ENCODE results near the gene PCCA.

PCCA gene

DNA sequence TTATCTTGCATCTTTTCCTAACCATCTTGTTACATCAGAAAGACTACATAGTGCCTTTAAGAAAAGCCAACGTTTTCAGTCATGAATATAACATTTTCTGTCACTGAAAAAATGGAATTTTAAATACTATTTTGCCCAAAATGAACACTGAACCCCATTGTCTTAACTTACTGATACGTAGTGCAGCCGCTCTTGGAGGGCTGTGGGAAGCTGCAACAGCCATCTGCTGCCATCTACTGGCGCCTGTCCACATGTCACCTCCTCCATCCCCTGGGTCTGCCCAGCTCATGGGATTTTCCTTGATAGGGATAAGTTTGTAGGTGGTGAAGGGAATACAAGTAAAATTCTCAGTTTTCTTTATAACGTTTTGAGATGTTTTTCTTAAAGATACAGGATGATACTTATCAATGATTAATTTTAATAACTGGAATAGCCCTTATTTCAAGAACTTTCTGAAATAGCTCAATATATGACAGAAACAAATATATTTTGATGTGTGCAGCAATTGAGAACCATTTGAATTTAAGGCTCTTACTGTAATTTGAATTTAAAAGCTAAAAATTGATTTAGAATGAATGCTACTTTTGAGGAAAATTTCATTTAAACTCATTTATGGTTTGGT is 426.0 kb downstream of the PCCA start:
- H3K27me3 ChIP-seq: no peaks in the 10 kb centered on the region
- H3K36me3 ChIP-seq: no peaks in the 10 kb centered on the region
- H3K9me3 ChIP-seq: no peaks in the 10 kb centered on the region
- peaks cover 57% of the 10 kb centered on the region in 2 experiments for H3K4me1 ChIP-seq (ENCODE audit: control insufficient read depth in 1 of 2, insufficient read depth in 1 of 2, low read depth in 1 of 2, low read length in 1 of 2)
- TF ChIP-seq, protein P1, sequence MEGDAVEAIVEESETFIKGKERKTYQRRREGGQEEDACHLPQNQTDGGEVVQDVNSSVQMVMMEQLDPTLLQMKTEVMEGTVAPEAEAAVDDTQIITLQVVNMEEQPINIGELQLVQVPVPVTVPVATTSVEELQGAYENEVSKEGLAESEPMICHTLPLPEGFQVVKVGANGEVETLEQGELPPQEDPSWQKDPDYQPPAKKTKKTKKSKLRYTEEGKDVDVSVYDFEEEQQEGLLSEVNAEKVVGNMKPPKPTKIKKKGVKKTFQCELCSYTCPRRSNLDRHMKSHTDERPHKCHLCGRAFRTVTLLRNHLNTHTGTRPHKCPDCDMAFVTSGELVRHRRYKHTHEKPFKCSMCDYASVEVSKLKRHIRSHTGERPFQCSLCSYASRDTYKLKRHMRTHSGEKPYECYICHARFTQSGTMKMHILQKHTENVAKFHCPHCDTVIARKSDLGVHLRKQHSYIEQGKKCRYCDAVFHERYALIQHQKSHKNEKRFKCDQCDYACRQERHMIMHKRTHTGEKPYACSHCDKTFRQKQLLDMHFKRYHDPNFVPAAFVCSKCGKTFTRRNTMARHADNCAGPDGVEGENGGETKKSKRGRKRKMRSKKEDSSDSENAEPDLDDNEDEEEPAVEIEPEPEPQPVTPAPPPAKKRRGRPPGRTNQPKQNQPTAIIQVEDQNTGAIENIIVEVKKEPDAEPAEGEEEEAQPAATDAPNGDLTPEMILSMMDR (IDR thresholded peaks at IDR 0.05): peak; percentile 88
- H3K4me3 ChIP-seq (ENCODE audit: low read depth in 1 of 2, low read length in 1 of 2): no peak overlapping the region
- H3K27ac ChIP-seq: peak overlapping the region; percentile 88

DNA sequence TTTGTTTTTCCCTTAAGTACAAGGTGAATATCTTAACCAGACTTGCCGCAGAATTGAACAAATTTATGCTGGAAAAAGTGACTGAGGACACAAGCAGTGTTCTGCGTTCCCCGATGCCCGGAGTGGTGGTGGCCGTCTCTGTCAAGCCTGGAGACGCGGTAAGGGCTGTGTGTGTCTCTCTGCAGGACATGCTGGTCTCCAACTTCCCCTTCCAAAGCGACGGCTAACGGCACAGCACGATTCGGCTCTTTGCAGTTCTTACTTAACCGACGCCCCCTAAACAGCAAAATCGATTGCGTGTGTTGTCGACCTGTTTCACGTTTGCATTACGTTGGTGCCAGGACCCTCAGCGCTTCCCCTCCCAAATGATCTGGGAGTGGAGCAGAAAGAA is 426.5 kb downstream of the PCCA start:
- Histone ChIP-seq H3K36me3 (no peaks in the 10 kb centered on the region), H3K9me3 (no peaks in the 10 kb centered on the region), H3K4me3 (ENCODE audit: low read depth in 1 of 2, low read length in 1 of 2) (peak overlapping the region in 1 of 2 experiments; percentile 37), H3K4me1 (ENCODE audit: control insufficient read depth in 1 of 2, insufficient read depth in 1 of 2, low read depth in 1 of 2, low read length in 1 of 2) (peaks cover 57% of the 10 kb centered on the region in 2 experiments), H3K27ac (peak overlapping the region; percentile 88), H3K27me3 (no peaks in the 10 kb centered on the region)
- TF ChIP-seq, protein P1 (IDR thresholded peaks at IDR 0.05): no peak

DNA sequence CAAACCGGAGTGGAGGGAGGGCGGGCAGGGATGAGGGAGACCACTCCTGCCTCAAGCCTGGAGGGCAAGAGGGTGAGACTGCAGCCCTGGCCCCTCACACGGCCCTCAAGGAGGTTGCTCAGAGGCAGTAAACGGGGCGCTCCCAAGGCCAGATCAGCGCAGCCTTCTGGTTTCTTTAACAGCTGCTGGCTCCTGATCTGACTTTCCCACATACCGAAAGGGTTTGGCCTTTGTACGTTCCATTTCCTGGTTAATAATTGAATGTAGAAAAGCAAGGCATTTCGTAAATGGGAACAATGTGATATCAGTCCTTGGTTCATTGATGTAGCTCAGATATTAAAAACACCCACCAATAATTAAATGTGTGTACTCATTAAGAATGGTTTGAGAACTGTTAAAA is 428.2 kb downstream of the PCCA start:
- Histone ChIP-seq H3K27me3 (peaks cover 16% of the 10 kb centered on the region), H3K9me3 (no peaks in the 10 kb centered on the region)

DNA sequence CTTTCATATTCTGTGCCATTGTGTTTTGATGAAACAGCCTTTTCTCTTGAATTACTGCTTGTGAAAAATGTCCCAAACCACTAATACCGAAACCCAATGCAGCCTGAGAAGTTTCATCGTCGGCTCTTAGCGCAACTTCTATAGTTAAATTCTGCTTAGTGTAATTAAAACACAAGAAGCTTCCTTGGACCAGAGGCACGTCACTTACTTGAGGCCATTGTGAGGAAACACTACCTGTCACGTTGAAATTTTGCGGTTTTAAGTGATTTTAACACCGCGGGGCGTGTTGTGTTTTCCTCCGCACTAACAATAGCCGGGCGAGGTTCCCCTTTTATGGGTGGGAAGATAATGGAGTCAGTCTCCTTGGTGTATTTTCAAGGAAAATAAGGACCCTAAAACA is 428.8 kb downstream of the PCCA start:
- peak overlapping the region; percentile 88 for H3K27ac ChIP-seq
- H3K27me3 ChIP-seq: peaks cover 22% of the 10 kb centered on the region
- TF ChIP-seq, protein P1 (IDR thresholded peaks at IDR 0.05): no peak
- no peaks in the 10 kb centered on the region for H3K36me3 ChIP-seq
- peak overlapping the region; percentile 27 to 45 for H3K4me3 ChIP-seq (ENCODE audit: low read depth in 1 of 2, low read length in 1 of 2)
- peaks cover 66 to 70% of the 10 kb centered on the region in 2 experiments for H3K4me1 ChIP-seq (ENCODE audit: control insufficient read depth in 1 of 2, insufficient read depth in 1 of 2, low read depth in 1 of 2, low read length in 1 of 2)
- H3K9me3 ChIP-seq: no peaks in the 10 kb centered on the region

More for the DNA sequence above, 428.2 kb downstream of the PCCA start:
- H3K4me1 ChIP-seq (ENCODE audit: control insufficient read depth in 1 of 2, insufficient read depth in 1 of 2, low read depth in 1 of 2, low read length in 1 of 2): peaks cover 66 to 68% of the 10 kb centered on the region in 2 experiments
- TF ChIP-seq, protein P1 (IDR thresholded peaks at IDR 0.05): no peak
- peak overlapping the region in 1 of 2 experiments; percentile 45 for H3K4me3 ChIP-seq (ENCODE audit: low read depth in 1 of 2, low read length in 1 of 2)
- H3K36me3 ChIP-seq: no peaks in the 10 kb centered on the region
- peak overlapping the region; percentile 88 for H3K27ac ChIP-seq

DNA sequence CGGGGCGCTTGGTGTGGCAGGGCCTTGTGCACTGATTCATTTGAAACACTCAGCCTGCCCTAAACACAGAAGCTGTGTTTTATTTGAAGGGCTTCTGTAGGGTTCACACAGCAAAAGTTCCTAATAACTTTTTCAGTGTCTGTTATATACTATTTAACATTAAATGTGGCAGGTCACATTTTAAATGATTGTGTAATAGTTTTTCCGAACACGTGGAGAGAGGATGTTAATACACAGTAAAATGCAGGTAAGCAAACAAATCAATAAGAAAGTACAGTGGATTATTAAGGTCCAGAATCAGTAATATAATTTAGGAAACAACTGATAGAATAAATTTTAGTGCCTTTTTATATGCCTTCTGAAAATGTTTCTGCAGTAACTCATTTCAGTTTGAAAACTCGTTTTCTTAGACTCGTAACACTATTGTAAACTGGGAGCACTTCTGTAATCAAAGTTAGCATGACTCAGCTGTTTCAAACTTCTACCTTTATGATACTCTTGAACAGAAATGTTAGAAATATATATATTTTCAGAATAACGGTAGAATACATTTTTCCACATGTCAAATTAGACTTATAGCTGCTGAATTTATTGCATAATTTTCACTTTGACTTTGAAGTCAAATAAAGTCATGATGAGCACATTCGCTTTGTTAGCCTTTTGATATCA is 429.6 kb downstream of the PCCA start:
- H3K9me3 ChIP-seq: no peaks in the 10 kb centered on the region
- peaks cover 62 to 63% of the 10 kb centered on the region in 2 experiments for H3K4me1 ChIP-seq (ENCODE audit: control insufficient read depth in 1 of 2, insufficient read depth in 1 of 2, low read depth in 1 of 2, low read length in 1 of 2)
- peaks cover 30% of the 10 kb centered on the region for H3K27me3 ChIP-seq
- TF ChIP-seq, protein P1 (IDR thresholded peaks at IDR 0.05): no peak
- peak overlapping the region in 1 of 2 experiments; percentile 45 for H3K4me3 ChIP-seq (ENCODE audit: low read depth in 1 of 2, low read length in 1 of 2)
- peak overlapping the region; percentile 88 for H3K27ac ChIP-seq
- H3K36me3 ChIP-seq: no peaks in the 10 kb centered on the region
